ENCODE measurements around the gene WDR4. TPM values are rescaled to one million over a fixed set of nuclear protein-coding genes. Genes with fewer than 3 reads are reported as not detected.

The WDR4 gene
- total and polyA plus RNA-seq, 9 of the 15 experiments (the other 6 are each of a cell fraction or from before 2014, with no cell fraction given), result 5.4 to 95.4 (median 32.1) TPM

DNA sequence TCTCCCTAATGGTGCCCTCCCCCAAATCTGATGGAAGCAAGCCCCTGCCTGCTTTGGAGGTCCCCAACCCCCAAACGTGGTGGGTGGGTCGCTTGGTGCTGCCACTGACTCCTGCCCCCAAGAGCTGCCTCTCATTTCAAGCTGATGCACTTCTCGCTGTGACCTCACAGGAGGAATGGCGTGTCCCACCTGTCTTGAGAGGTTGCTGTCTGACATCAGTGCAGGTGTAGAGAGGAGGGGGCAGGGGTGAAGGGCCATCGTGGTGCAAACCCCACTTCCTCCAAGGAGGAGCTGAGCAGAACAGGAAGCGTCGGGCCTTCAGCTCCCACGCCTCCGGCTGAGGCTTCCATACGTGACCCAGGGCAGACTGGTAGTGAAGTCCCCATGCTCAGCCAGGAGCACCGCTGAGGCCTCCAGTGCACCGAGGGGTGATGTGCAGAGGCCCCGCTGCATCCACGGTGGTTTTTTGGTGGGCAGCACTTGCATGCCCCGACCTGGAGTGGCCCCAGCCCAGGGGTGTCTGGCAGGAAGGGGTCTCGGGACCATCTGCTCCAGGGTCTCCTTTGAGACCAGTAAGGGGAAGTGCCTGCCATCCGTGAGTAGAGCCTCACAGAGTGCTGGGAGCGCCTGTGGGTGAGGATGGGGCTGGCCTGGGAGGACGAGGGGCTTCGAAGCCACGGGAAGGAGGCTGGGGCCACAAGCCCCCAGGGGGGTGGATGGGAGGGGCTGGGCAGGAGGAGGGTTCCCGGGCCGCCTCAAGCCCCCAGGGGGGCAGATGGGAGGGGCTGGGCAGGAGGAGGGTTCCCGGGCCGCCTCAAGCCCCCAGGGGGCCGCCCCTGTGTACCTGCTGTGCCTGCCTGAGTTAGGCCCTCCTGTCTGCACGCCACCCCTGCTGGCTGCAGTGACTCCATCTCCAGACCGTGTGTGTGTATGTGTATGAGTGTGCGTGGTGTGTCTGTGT, 39.8 kb downstream of the WDR4 start:
- in situ Hi-C loops (cut with MboI) (no loop called here), intact Hi-C loops (cut with micrococcal nuclease) (no loop called here)
- H3K9me1 ChIP-seq (ENCODE audit: control insufficient read depth, insufficient read depth, low read length), result no peaks in the 10 kb centered on the region
- no peak overlapping the region for H3K27ac ChIP-seq (ENCODE audit: extremely low read depth, low read depth, low read length)
- no peak overlapping the region for H2AFZ ChIP-seq (ENCODE audit: low read depth, low read length)
- no peak overlapping the region; a peak in 1 of 4 replicates for H3K9ac ChIP-seq (ENCODE audit: insufficient read depth in 1 of 2, low read depth in 2 of 2, low read length in 2 of 2)
- no TSS peak for BruUV-seq (replicated peaks)
- no peak overlapping the region for H3K4me3 ChIP-seq
- no peak overlapping the region for H3K4me2 ChIP-seq (ENCODE audit: insufficient read depth, low read length)
- CTCF ChIA-PET (ENCODE audit: low intra/inter-chr PET ratio), result no interaction called here
- peaks cover 56% of the 10 kb centered on the region for H3K36me3 ChIP-seq (ENCODE audit: control insufficient read depth, insufficient read depth, low read length)
- FAIRE-seq (no peak), ATAC-seq (no peak), DNase-seq (ENCODE audit: extremely low read depth in 1 of 4, low spot score in 3 of 4) (peak in 2 of 4 experiments; percentile 19 to 25)
- no peaks in the 10 kb centered on the region; the same call in 1 of the 2 replicates for H3K9me3 ChIP-seq (replicated peaks; ENCODE audit: control insufficient read depth, insufficient read depth, low read depth, low read length)
- POLR2A ChIA-PET, result interaction anchor here (0.6 kb wide), 1 partner anchor 419 kb away, joined by 3 read pairs; no protein-coding TSS in a partner anchor
- H3K27me3 ChIP-seq (ENCODE audit: control insufficient read depth in 2 of 2, insufficient read depth in 2 of 2, low read length in 2 of 2), result no peaks in the 10 kb centered on the region
- WGBS (ENCODE audit: insufficient coverage, low coverage, missing lambda C conversion rate), result 88% methylated on average over 27 of the region's 29 CpGs
- H3K79me2 ChIP-seq (ENCODE audit: control insufficient read depth, insufficient read depth, low read length), result peaks cover 17% of the 10 kb centered on the region
- peaks cover 0 to 22% of the 10 kb centered on the region in 2 experiments; a peak in 3 of 5 replicates for H3K4me1 ChIP-seq (replicated peaks in 1 of 2; ENCODE audit: control insufficient read depth in 2 of 2, insufficient read depth in 2 of 2, low read length in 2 of 2)
- peaks cover 31% of the 10 kb centered on the region; the same call in 1 of the 2 replicates for H4K20me1 ChIP-seq (replicated peaks; ENCODE audit: control insufficient read depth, insufficient read depth, low read length)
- TF ChIP-seq POLR2AphosphoS5 (IDR thresholded peaks at IDR 0.05; ENCODE audit: control insufficient read depth, insufficient read depth, low read depth, low read length) (0 out of 2 replicates have a peak, but pooled peaks have one; percentile 25), DDX20 (tag; IDR thresholded peaks at IDR 0.05; ENCODE audit: low read depth) (no peak), SPI1 (IDR thresholded peaks at IDR 0.05; ENCODE audit: borderline replicate concordance, low read depth, low read length) (0 out of 2 replicates have a peak, but pooled peaks have one; percentile 16), POLR2AphosphoS2 (IDR thresholded peaks at IDR 0.05; ENCODE audit: low read length) (peak; percentile 34; the same call in 1 of the 2 replicates), POLR2G (IDR thresholded peaks at IDR 0.05; ENCODE audit: low read depth, low read length) (peak; percentile 61), ZKSCAN3 (CRISPR knock-in tag; IDR thresholded peaks at IDR 0.05) (no peak), POLR2A (conservative IDR thresholded peaks at IDR 0.05) (peak; percentile 14; the same call in 1 of the 2 replicates), SRF (CRISPR knock-in tag; IDR thresholded peaks at IDR 0.05) (no peak)
- TF ChIP-seq, protein P1, sequence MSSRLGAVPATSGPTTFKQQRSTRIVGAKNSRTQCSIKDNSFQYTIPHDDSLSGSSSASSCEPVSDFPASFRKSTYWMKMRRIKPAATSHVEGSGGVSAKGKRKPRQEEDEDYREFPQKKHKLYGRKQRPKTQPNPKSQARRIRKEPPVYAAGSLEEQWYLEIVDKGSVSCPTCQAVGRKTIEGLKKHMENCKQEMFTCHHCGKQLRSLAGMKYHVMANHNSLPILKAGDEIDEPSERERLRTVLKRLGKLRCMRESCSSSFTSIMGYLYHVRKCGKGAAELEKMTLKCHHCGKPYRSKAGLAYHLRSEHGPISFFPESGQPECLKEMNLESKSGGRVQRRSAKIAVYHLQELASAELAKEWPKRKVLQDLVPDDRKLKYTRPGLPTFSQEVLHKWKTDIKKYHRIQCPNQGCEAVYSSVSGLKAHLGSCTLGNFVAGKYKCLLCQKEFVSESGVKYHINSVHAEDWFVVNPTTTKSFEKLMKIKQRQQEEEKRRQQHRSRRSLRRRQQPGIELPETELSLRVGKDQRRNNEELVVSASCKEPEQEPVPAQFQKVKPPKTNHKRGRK (tag; IDR thresholded peaks at IDR 0.05), result no peak
